Lung (tissue), 16 donors: Measurements from ENCODE around the gene TRIM77. TPM values are rescaled to one million over a fixed set of nuclear protein-coding genes. Genes with fewer than 3 reads are reported as not detected.
"Not testable (repeated sequence)": the region's sequence is repeated elsewhere in the genome, so short reads cannot be mapped to it uniquely, and the experiment has no call there.

ENCODE experiments used
- ATAC-seq: fragments of 200-7000 bp; cut with Tn5 transposase; one replicate; pipeline ENCODE4 v1.9.1; 2020; ENCODE audit warnings: moderate number of reproducible peaks; ENCODE audit not compliant: insufficient read depth, low FRiP score
- DNase-seq, 3 donors: peaks; one replicate each; pipeline ENCODE4 v3.0.0-alpha.2; 2013 to 2017
- H3K27ac ChIP-seq, 2 donors: one replicate each; pipeline ENCODE4 v1.5.1; 2013; ENCODE audit warnings: mild to moderate bottlenecking in 2 of 2, moderate library complexity in 2 of 2, control low read depth in 1 of 2, inconsistent platforms in 1 of 2, low read depth in 1 of 2, low read length in 1 of 2
- H3K27me3 ChIP-seq, 3 donors: one replicate each; pipeline ENCODE4 v1.5.1; 2013; ENCODE audit warnings: low read length in 2 of 3; ENCODE audit not compliant: control insufficient read depth in 3 of 3, insufficient read depth in 3 of 3
- H3K36me3 ChIP-seq, 4 donors: one replicate each; pipeline ENCODE4 v1.5.1; 2013; ENCODE audit warnings: low read length in 4 of 4, mild to moderate bottlenecking in 1 of 4, moderate library complexity in 1 of 4; ENCODE audit not compliant: control insufficient read depth in 4 of 4, insufficient read depth in 4 of 4
- H3K4me1 ChIP-seq, 5 donors: one replicate each; pipeline ENCODE4 v1.5.1; 2013; ENCODE audit warnings: low read length in 5 of 5, mild to moderate bottlenecking in 2 of 5, moderate library complexity in 1 of 5; ENCODE audit not compliant: control insufficient read depth in 5 of 5, insufficient read depth in 5 of 5
- H3K4me3 ChIP-seq: one replicate; pipeline ENCODE4 v1.5.1; 2013; ENCODE audit warnings: mild to moderate bottlenecking, control low read depth, moderate library complexity
- H3K9ac ChIP-seq, 2 donors: one replicate each; pipeline ENCODE4 v1.5.1; 2013; ENCODE audit warnings: low read length in 2 of 2, control low read depth in 1 of 2; ENCODE audit not compliant: insufficient read depth in 1 of 2
- H3K9me3 ChIP-seq, 4 donors: one replicate each; pipeline ENCODE4 v1.5.1; 2013; ENCODE audit warnings: low read length in 3 of 4, mild to moderate bottlenecking in 1 of 4, moderate library complexity in 1 of 4; ENCODE audit not compliant: control insufficient read depth in 4 of 4, insufficient read depth in 3 of 4
- WGBS, 2 donors: extraction: QIAGEN DNeasy Blood & Tissue Kit; methylation state at CpG; one replicate each; pipeline ENCODE4 v1.1.7; 2013; 5-methylcytosine and 5-hydroxymethylcytosine counted together
- long read RNA-seq, 5 donors: transcript quantifications; one replicate each; lab custom pipeline, GENCODE V29; 2026
- polyA plus RNA-seq, 2 donors: library from polyadenylated mRNA; stranded (reverse); fragments of 200-250 nt; gene quantifications; one replicate each; pipeline ENCODE4 v1.2.1, GENCODE V29; 2013
- total RNA-seq, 2 donors: library from RNA; depleted of rRNA in 1 of 2; stranded (reverse); fragments of >200 nt in 1 of 2; gene quantifications; one replicate each; pipeline ENCODE4 v1.2.1, GENCODE V29; 2014 to 2021
- TF ChIP-seq, protein P1 (sequence below): IDR thresholded peaks from 2 replicates; pipeline ENCODE4 v1.5.1; 2012; ENCODE audit warnings: mild to moderate bottlenecking; ENCODE audit errors: control extremely low read depth, extremely low read depth
- donor health status: control.
- donor health status: control.
- donor health status: Bipolar disorder and iron deficiency.
- donor health status: healthy.
- donor health status: DM: yes; HTN: yes; CAD: no.

Gene TRIM77
- total RNA-seq = not detected
- polyA plus RNA-seq = not detected
- long read RNA-seq, donor 1 = 0 reads
- long read RNA-seq, donor 2 = 0 reads
- long read RNA-seq, donor 3 = 0 reads
- long read RNA-seq, donor 4 = 0 reads
- long read RNA-seq, donor 5 = 0 reads

DNA sequence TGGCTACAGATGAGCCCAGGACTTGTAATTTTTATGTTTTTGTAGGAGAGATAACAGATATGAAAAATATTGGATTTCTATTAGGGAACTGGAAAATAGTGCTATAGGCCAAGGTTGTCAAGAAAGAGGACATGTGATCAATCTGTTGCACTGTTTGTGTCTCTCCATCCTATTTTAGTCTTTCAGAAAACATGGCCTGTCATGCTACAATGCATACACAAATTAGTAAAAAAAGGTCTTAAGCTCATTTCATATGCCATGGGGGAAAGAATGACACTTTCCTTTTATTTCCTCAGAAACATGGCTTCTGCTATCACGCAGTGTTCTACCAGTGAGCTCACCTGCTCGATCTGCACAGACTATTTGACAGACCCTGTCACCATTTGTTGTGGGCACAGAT is at the start of gene TRIM77:
TRIM77 (plus strand) TSS at position 301 of the 400 bp plus-strand sequence; CDS start at position 301, 0 bp downstream.
- ATAC-seq, H3K9ac ChIP-seq, H3K36me3 ChIP-seq, H3K27ac ChIP-seq, H3K4me1 ChIP-seq, H3K9me3 ChIP-seq, H3K27me3 ChIP-seq, DNase-seq, H3K4me3 ChIP-seq: not testable (repeated sequence)
- WGBS, 2 donors = 80 to 91% methylated on average over 2 of the region's 2 CpGs

DNA sequence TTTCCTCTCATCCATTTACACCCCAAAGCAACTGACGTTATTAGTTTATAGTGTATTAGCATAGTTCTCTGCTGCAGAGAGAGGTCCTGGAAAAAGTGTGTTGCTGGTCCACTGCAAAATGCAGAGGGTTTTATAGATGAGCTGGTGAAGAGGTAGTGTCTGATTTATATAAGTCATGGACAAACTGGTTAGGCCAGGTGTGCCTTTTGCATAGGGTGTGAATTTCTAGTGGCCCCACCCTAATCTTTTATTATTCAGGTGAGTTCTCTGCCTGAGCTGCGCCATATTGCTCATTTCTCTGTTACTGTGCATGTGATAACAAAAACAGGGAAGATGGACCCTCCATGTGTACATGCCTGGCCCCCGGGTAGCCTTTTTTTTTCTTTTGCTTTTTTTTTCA is 43.1 kb upstream of the TRIM77 start:
- Histone ChIP-seq H3K4me1 (no peaks in the 10 kb centered on the region), H3K27ac (no peak overlapping the region), H3K9me3 (no peaks in the 10 kb centered on the region), H3K36me3 (no peaks in the 10 kb centered on the region), H3K27me3 (no peaks in the 10 kb centered on the region), H3K9ac (no peak overlapping the region), H3K4me3 (no peak overlapping the region)
- 85 to 88% methylated on average over 3 of the region's 3 CpGs for WGBS, 2 donors
- no peak for DNase-seq
- ATAC-seq = no peak
- TF ChIP-seq, protein P1, sequence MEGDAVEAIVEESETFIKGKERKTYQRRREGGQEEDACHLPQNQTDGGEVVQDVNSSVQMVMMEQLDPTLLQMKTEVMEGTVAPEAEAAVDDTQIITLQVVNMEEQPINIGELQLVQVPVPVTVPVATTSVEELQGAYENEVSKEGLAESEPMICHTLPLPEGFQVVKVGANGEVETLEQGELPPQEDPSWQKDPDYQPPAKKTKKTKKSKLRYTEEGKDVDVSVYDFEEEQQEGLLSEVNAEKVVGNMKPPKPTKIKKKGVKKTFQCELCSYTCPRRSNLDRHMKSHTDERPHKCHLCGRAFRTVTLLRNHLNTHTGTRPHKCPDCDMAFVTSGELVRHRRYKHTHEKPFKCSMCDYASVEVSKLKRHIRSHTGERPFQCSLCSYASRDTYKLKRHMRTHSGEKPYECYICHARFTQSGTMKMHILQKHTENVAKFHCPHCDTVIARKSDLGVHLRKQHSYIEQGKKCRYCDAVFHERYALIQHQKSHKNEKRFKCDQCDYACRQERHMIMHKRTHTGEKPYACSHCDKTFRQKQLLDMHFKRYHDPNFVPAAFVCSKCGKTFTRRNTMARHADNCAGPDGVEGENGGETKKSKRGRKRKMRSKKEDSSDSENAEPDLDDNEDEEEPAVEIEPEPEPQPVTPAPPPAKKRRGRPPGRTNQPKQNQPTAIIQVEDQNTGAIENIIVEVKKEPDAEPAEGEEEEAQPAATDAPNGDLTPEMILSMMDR = no peak

- H3K36me3 ChIP-seq, H3K4me1 ChIP-seq, ATAC-seq, H3K27ac ChIP-seq, H3K4me3 ChIP-seq, H3K27me3 ChIP-seq, H3K9me3 ChIP-seq, H3K9ac ChIP-seq, DNase-seq: not testable (repeated sequence)
- WGBS, 2 donors = 75 to 90% methylated on average over 6 of the region's 6 CpGs
Measured at GRCh38 chr11:89668158-89668557, 41.9 kb upstream of the TRIM77 start.

DNA sequence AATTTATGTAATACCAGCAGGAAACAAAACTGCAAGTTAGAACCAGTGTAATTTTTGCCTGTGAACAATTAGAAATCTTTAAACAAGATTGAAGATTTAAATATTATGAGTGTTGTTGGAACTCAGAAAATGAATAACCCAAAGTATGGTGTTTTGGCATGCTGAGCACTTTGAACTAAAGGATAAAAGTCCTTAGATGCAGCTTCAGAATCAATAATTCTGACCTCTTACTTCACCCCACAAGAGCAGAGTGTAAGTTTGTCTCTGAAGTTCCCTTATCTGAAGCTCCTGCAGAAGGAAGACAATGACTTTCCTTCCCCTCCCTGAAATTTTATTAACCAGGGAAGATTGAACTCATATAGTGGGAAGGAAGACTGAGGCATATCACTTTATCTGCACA is 40.5 kb upstream of the TRIM77 start:
- H3K9me3 ChIP-seq, DNase-seq, H3K27ac ChIP-seq, H3K4me3 ChIP-seq, ATAC-seq, H3K36me3 ChIP-seq, H3K27me3 ChIP-seq, H3K4me1 ChIP-seq, H3K9ac ChIP-seq: not testable (repeated sequence)

DNA sequence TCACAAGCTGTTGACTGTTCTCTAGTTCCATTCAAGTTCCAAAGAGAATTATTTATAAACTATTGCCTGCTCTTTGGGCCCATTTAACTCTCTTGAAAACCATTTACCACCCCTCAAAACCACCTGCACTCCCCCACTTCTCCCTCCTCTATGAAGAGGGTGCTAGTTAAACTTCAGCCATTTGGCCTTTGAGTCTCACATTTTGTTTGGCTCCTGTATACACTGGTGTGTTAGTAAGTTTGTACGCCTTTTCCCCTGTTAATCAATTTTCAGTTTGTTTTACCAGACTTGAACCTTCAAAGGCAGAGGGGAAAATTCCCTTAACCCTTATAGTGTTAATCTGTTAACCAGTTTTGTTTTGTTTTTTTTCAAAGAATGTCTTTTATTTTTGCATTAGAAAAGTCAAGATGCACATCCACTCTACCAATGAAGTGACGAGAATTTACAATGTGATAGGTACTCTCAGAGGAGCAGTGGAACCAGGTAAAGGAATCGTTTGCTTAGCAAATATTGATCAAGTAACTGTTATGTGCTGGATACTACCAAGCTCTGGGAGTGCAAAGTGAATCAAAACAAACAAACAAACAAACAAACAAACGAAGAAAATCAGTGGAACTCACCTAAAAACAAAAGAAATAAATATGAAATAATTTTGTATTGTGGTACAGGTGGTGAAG is 40.0 kb upstream of the TRIM77 start:
- not testable (repeated sequence) for H3K27me3 ChIP-seq, H3K4me1 ChIP-seq, H3K9ac ChIP-seq, H3K27ac ChIP-seq, ATAC-seq, H3K9me3 ChIP-seq, H3K4me3 ChIP-seq, DNase-seq, H3K36me3 ChIP-seq
- WGBS, 2 donors = 66 to 71% methylated on average over 4 of the region's 4 CpGs

DNA sequence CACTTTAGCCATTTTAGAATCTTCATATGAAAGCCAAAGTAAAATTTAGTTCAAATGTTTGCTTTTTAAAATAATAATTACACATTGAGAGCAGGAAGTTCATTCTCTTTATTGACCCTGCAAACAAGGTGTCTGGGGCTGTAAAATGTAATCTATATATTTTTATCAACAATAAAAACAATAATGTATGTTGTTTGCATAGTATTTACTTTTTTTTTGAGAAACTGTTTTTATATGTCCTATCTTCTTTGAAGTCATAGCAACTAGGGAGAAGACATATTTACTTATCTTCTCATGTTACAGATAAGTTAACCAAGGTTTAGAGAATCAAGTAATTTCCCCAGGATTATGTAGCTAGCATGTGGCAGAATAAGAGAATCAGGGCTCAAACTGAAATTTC is 37.6 kb upstream of the TRIM77 start:
- H3K4me1 ChIP-seq, H3K9ac ChIP-seq, H3K27me3 ChIP-seq, DNase-seq, H3K27ac ChIP-seq, H3K36me3 ChIP-seq, H3K4me3 ChIP-seq, H3K9me3 ChIP-seq, ATAC-seq: not testable (repeated sequence)

DNA sequence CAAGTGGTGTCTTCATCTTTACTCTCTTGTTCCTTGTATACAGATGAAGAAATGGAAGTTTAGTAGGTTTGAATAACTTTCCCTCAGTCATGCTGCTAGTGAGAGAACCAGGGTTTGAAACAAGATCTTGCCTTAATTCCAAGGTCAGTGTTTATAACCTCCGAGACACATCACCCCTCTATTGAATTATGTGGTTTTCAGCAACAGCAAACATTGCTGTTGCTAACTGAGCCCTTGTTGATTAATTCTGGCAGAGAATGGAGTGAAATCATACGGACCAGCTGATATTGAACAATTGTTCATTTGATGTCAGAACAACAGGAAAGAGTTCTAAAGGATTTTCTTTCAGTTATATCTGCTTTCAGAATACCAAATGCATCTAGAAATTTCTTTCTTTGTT is 36.7 kb upstream of the TRIM77 start:
- H3K27ac ChIP-seq, H3K36me3 ChIP-seq, H3K4me1 ChIP-seq, H3K9ac ChIP-seq, ATAC-seq, H3K4me3 ChIP-seq, H3K9me3 ChIP-seq, DNase-seq, H3K27me3 ChIP-seq: not testable (repeated sequence)
- WGBS, 2 donors = 41 to 53% methylated on average over 2 of the region's 2 CpGs

DNA sequence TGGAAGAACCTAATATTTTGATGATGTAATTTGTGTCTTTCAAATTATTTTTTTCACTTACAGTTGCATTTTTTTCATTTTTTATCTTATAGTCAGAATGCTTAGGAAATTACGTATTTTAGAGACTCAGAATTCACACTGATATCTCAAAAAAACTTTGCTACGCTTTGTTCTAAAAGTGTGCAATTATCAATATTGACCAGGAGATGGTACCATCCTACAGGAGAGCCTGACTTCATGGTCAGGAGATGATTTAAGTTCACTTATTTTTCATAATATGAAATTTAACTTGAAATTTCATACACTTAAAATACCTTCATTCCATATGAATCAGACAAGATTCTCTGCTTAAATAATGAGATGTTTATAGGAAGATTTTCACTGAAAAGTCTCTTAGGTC is 34.7 kb upstream of the TRIM77 start:
- not testable (repeated sequence) for H3K4me1 ChIP-seq, H3K36me3 ChIP-seq, H3K4me3 ChIP-seq, H3K27ac ChIP-seq, ATAC-seq, H3K27me3 ChIP-seq, H3K9me3 ChIP-seq, H3K9ac ChIP-seq
- DNase-seq = peak in 2 of 3 donors; percentile 4 to 5
- WGBS, 2 donors = 62 to 72% methylated on average over 2 of the region's 2 CpGs
